Activated naive CD4-positive, alpha-beta T cell treated with anti-CD3 and anti-CD28 coated beads, Interleukin-2, amount 50 U/mL, for 16 hours (primary cell): ENCODE results near the gene NTM.

ENCODE experiments used
- DNase-seq: peaks from one replicate; pipeline ENCODE4 v3.0.0-alpha.2; 2020

The NTM gene

GRCh38 chr11:132037956-132038355 is 667.5 kb downstream of the NTM start:
- DNase-seq = no peak

GRCh38 chr11:132039521-132039920 is 669.1 kb downstream of the NTM start:
- no peak for DNase-seq

- no peak for DNase-seq
These were observed 671.9 kb downstream of the NTM start for GRCh38 chr11:132042296-132042695.

- no peak for DNase-seq
These were observed 673.3 kb downstream of the NTM start for GRCh38 chr11:132043714-132044113.

- no peak for DNase-seq
These were observed 674.7 kb downstream of the NTM start for GRCh38 chr11:132045107-132045506.

- DNase-seq = no peak
These were observed 676.0 kb downstream of the NTM start for GRCh38 chr11:132046288-132046865.

- no peak for DNase-seq
These were observed 676.8 kb downstream of the NTM start for GRCh38 chr11:132047167-132047566.

GRCh38 chr11:132048040-132048439 is 677.6 kb downstream of the NTM start:
- no peak for DNase-seq

- no peak for DNase-seq
These were observed 678.8 kb downstream of the NTM start for GRCh38 chr11:132049205-132049604.

GRCh38 chr11:132050049-132050448 is 679.6 kb downstream of the NTM start:
- no peak for DNase-seq

GRCh38 chr11:132050577-132051165 is 680.3 kb downstream of the NTM start:
- no peak for DNase-seq

- DNase-seq = no peak
These were observed 681.3 kb downstream of the NTM start for GRCh38 chr11:132051704-132052103.

- no peak for DNase-seq
These were observed 681.9 kb downstream of the NTM start for GRCh38 chr11:132052342-132052741.

GRCh38 chr11:132052904-132053303 is 682.5 kb downstream of the NTM start:
- DNase-seq = no peak

GRCh38 chr11:132054822-132055221 is 684.4 kb downstream of the NTM start:
- no peak for DNase-seq

GRCh38 chr11:132055296-132055695 is 684.9 kb downstream of the NTM start:
- DNase-seq = no peak

- DNase-seq = no peak
These were observed 686.3 kb downstream of the NTM start for GRCh38 chr11:132056689-132057088.

GRCh38 chr11:132057266-132057665 is 686.9 kb downstream of the NTM start:
- no peak for DNase-seq

GRCh38 chr11:132058211-132058772 is 687.9 kb downstream of the NTM start:
- DNase-seq = no peak

- DNase-seq = no peak
These were observed 690.2 kb downstream of the NTM start for GRCh38 chr11:132060567-132060966.

GRCh38 chr11:132062031-132062430 is 691.6 kb downstream of the NTM start:
- no peak for DNase-seq

- DNase-seq = no peak
These were observed 692.1 kb downstream of the NTM start for GRCh38 chr11:132062541-132062940.

- no peak for DNase-seq
These were observed 694.7 kb downstream of the NTM start for GRCh38 chr11:132064987-132065620.

- DNase-seq = no peak
These were observed 698.1 kb downstream of the NTM start for GRCh38 chr11:132068556-132068955.
